GM12892 (cell line): ENCODE results near the gene FKBP2. TPM values are rescaled to one million over a fixed set of nuclear protein-coding genes. Genes with fewer than 3 reads are reported as not detected.

ENCODE experiments used
- DNase-seq: peaks from one replicate; pipeline ENCODE4 v3.0.0; 2011; ENCODE audit not compliant: insufficient read length
- FAIRE-seq: peaks from 2 replicates; lab custom pipeline; 2011; peaks lifted over from hg19 to GRCh38; lab: Jason Lieb, UNC
- POLR2A ChIP-seq: IDR thresholded peaks from 2 replicates; pipeline ENCODE4 v1.6.1; 2011; ENCODE audit warnings: low read depth, low read length, control low read depth
- POLR2AphosphoS5 ChIP-seq: IDR thresholded peaks from 2 replicates; pipeline ENCODE4 v1.6.1; 2011; ENCODE audit warnings: low read depth, low read length, control low read depth
- TAF1 ChIP-seq: IDR thresholded peaks from 2 replicates; pipeline ENCODE4 v1.6.1; 2011; ENCODE audit warnings: low read depth, mild to moderate bottlenecking, control low read depth, low read length, borderline replicate concordance
- polyA plus RNA-seq: library from polyadenylated mRNA; unstranded; fragments of >200 nt; gene quantifications from one replicate; pipeline ENCODE4 v1.2.1, GENCODE V29; 2012; ENCODE audit warnings: missing spikeins, inconsistent platforms; ENCODE audit not compliant: missing spikeins

Gene FKBP2
- polyA plus RNA-seq = 33.2 TPM

DNA sequence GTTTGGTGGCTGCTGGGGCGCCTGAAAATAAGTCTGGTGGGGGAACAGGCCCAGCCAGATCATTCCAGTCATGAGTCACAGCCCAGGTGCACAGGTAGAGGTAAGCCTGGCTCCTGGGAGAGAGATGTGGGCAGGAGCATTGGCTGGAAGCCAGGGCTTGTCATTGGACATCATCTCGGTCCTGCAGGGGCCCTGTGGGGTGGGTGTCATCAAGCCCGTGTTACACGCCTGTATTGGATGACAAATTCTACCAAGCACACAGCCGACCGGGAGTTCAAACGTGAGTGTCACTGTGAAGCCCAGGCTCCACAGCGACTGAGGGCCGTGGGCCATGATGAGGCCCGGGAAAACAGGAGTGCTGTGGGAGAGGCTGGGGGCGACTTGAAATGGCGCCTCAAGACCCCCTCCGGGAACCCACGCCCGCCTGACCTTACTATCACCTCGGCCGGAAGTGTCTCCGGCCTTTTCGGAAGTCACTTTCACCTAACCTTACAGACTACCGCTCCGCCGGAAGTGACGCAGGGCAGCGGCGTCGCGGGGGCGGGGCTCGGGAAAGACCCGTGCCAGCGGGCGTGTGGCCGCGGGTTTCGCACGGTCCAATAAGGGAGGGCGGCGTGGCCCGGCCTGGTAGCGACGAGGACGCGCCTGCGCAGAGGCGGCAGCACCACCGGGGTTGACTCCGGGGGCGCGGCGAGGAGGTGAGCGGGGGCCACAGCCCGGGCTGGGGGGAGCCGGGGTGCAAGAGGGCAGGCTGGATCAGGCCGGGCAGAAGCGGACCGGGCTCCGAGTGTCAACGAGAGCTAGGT, at the start of gene FKBP2:
TSS of gene FKBP2 (plus strand) at position 661 of the 806 bp plus-strand sequence. CDS start 1,293 bp downstream, outside the sequence.
- FAIRE-seq = peak; percentile 100
- peak; percentile 96 for DNase-seq
- TF ChIP-seq POLR2A (peak; percentile 89), POLR2AphosphoS5 (peak; percentile 79), TAF1 (peak; percentile 82)

DNA sequence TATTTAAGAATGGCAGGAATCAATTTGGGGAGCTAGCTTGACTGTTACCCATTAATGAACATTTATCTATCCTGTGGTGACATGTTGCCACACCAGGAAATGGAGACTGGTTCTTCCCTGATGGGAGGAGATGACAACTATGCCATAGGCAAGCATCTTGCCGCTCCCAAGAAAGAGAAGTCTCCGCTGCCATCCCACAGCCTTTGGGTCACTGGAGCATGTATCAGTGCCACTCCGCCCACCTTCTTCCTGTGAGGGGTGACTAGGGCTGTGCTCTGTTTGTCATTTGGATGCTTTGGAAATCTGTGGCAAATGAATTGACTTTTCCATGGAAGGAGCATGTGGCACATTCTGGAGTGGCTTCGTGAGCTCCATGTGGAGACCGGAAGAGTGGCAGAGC, 48.5 kb upstream of the FKBP2 start:
- TF ChIP-seq POLR2AphosphoS5 = no peak
- FAIRE-seq = no peak
- no peak for DNase-seq

DNA sequence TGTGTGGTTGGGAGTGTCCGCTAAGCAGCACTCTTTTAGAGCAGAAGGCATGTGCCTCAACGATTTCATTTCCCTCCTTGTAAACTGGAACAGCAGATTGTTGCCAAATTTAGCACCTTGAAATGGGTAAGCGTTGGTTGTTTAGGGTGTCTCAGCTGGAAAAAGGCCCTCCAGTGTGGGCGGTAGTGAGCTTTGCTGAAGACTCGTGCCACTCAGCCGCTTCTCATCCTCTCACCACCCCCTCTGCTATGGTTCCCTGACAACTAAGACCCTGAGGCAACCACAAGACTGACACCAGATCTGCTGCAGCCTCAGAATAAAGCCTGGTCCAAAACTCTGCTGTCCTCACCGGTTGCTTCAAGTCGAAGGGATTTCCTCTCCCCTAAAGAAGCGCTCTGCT, 44.3 kb upstream of the FKBP2 start:
- no peak for TF ChIP-seq TAF1
- no peak for TF ChIP-seq POLR2A
- no peak for TF ChIP-seq POLR2AphosphoS5
- FAIRE-seq = no peak
- no peak for DNase-seq

DNA sequence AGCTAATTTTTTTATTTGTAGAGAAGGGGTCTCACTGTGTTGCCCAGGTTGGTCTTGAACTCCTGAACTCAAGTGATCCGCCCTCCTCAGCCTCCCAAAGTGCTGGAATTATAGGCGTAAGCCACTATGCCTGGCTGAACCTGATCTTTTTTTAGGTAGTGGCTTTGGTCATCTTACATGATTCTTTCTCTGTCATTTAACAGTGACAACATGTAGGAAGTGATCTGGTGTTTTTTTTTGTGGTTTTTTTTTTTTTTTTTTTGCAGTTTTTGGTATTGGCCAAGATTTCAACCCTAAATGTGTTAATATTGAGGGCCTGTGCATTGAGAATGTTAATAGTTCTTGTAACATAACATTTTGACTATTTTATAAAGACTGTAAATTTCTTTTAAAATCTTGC, 42.4 kb upstream of the FKBP2 start:
- DNase-seq = no peak
- TF ChIP-seq TAF1 = no peak
- no peak for TF ChIP-seq POLR2AphosphoS5
- no peak for TF ChIP-seq POLR2A
- no peak for FAIRE-seq

DNA sequence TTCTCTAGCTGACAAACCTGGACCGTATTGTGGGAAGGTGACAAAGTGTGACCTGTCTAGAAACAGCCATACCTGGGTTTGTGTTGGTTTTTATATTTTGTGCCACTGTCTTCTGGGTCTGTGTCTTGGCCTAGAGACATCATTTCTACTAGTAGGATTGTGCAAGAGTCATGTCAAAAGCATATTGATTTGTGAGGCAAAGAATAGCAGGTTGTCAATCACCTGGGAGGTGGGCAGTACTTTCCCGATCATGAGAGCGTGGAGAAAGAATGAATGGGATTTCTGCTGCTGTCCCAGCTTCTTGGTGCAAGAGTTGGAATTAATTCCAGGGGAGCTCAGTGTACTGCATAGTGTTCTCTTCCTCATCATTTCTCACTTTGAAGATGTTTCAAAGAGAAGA, 39.4 kb upstream of the FKBP2 start:
- DNase-seq = no peak
- no peak for TF ChIP-seq POLR2AphosphoS5
- TF ChIP-seq TAF1 = no peak
- TF ChIP-seq POLR2A = no peak
- no peak for FAIRE-seq

DNA sequence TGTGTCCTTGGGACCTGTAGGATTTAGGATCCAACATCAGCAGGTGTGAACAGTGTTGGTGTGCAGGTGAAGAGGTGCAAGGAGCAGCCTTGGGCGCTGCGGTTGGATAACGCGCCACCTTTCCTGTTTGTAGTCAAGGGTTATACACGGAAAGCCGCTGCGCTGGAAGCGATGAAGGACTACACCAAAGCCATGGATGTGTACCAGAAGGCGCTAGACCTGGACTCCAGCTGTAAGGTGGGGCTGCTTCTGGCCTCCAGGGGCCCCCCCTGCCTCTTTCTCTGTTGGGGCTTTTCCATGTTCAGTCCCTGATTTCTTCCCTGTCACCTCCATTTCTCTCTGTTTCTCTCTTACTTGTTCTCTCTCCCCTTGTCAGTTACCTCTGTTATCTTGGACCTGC, 37.9 kb upstream of the FKBP2 start:
- no peak for TF ChIP-seq POLR2A
- no peak for TF ChIP-seq TAF1
- TF ChIP-seq POLR2AphosphoS5 = no peak
- FAIRE-seq (no peak), DNase-seq (no peak)

DNA sequence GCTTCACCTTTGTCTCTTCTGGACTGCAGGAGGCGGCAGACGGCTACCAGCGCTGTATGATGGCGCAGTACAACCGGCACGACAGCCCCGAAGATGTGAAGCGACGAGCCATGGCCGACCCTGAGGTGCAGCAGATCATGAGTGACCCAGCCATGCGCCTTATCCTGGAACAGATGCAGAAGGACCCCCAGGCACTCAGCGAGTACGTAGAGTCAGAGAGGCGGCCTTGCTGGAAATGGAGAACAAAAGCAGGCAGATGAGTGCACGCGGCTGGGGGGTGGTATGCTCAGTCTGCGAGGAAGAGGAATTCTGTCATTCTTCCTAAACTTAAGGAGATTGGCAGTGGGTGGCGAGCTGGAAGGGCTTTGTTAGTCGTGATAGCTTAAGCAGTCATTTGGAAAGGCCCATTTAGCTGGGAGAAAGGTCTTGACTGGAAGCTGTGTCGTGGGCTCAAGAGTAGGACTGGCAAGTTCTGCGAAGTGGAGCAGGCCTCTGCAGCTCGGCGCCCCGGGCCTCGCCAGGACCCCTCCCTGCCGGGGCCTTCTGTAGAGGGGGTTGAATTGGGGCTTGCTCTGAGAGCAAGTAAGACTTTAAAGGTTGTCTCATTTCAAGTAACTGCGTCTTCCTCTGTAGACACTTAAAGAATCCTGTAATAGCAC, 37.3 kb upstream of the FKBP2 start:
- DNase-seq (no peak), FAIRE-seq (no peak)
- TF ChIP-seq TAF1 (no peak), POLR2AphosphoS5 (no peak), POLR2A (no peak)

DNA sequence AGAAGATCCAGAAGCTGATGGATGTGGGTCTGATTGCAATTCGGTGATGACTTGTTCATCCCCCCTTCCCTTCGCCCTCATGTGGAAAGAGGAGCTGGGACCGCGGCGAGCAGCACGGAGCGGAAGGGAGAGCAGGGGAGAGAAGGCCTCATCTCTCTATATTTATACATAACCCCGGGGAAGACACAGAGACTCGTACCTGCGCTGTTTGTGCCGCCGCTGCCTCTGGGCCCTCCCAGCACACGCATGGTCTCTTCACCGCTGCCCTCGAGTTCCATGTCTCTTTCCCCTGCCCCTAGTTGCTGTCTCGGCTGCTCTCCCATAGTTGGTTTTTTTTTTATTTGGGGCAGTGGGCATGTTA, 36.8 kb upstream of the FKBP2 start:
- FAIRE-seq (no peak), DNase-seq (no peak)
- TF ChIP-seq TAF1 (no peak), POLR2A (no peak), POLR2AphosphoS5 (no peak)

DNA sequence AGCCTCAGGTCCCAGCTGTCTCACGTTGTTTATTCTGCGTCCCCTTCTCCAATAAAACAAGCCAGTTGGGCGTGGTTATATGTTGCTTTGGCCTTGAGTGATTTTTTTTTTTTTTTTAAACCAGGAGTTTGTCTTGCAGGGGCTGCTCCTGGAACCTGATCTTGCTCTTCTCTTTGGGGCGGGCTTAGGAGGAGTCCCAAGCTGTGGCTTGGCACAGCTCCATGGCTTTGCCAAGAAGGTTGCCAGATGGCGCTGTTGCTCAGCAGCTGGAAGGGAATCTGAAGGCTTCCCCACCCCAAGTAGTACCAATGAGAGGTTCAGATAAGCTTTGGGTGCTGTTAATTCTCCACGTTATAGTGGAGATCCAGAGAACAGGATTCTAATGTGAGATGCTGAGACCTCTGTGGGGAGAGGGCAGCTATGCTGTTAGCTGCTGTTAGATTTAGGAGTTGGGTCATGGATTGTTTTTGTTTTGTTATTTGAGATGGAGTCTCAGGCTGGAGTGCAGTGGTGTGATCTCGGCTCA, 36.4 kb upstream of the FKBP2 start:
- DNase-seq (peak; percentile 79), FAIRE-seq (peak; percentile 86)
- TF ChIP-seq POLR2AphosphoS5 = no peak
- no peak for TF ChIP-seq TAF1
- no peak for TF ChIP-seq POLR2A

DNA sequence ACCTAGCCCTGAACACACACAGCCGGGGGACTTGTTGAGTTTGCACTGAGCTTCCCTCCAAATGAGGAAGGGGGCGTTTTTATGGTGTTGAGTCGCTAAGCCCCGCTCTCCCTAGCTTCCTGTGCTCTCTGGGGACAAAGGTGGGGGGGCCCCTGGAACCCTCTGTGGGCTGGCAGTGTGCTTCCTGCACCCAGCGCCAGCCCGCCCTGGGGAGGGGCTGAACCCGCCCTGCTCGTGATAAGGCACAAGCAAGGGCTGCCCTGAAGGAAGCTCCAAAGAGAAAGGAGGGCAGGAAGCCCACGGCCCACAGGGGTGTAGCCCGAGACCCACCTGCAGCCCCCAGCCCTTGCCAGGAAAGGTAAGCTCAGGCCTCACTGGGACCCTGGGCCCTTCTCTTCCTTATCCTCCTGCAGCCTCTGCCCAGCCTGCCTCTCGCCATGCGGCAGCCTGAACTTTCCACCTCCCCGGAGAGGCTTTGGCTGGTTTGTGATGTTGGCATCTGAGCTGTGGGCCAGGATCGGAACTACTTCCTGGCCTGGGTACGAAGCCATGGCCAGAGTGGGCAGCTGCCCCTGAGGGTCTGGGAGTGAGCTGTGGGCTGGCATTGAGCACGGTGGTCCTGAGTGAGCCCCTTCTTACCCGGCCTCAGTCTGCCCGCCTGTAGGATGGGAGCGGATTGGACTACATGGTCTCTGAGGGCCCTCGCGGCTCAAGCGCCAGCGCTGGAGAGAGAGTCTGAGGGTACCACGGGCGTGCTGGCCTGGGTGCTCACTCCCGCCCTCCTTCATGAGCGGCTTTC, 34.2 kb upstream of the FKBP2 start, which contains the start of gene FERMT3:
TSS of gene FERMT3 (plus strand) at position 265 of the 799 bp plus-strand sequence. CDS start 644 bp downstream, outside the sequence.
- FAIRE-seq (no peak), DNase-seq (peak; percentile 72)
- TF ChIP-seq POLR2A (0 out of 2 replicates have a peak, but pooled peaks have one; percentile 52), POLR2AphosphoS5 (peak; percentile 19), TAF1 (peak; percentile 43; the same call in 1 of the 2 replicates)
